Transverse colon (tissue), 4 donors: Measurements from ENCODE around the gene TGFB2. TPM values are rescaled to one million over a fixed set of nuclear protein-coding genes. Genes with fewer than 3 reads are reported as not detected.

Experiments
- DNase-seq: peaks from one replicate; pipeline ENCODE4 v3.0.0-alpha.2; 2019
- H3K27ac ChIP-seq, 4 donors: fragments of 200-600 bp; sonication (generic); 2 replicates each; pipeline ENCODE4 v1.5.1; 2016 to 2018; ENCODE audit warnings: inconsistent platforms in 4 of 4
- H3K27me3 ChIP-seq: fragments of 200-600 bp; sonication (generic); 2 replicates; pipeline ENCODE4 v1.5.1; 2017; ENCODE audit warnings: inconsistent platforms
- H3K36me3 ChIP-seq, 4 donors: fragments of 200-600 bp; sonication (generic); 2 replicates each; pipeline ENCODE4 v1.5.1; 2017 to 2019; ENCODE audit warnings: inconsistent platforms in 4 of 4
- H3K4me1 ChIP-seq, 4 donors: fragments of 200-600 bp; sonication (generic); 2 replicates each; pipeline ENCODE4 v1.5.1; 2017 to 2020; ENCODE audit warnings: inconsistent platforms in 4 of 4
- H3K4me3 ChIP-seq, 4 donors: fragments of 200-600 bp; sonication (generic); 1 replicate in 1 of 4; 2 replicates in 3 of 4; pipeline versions ENCODE4 v1.5.1 to v1.6.1; 2017 to 2019; ENCODE audit warnings: inconsistent platforms in 4 of 4
- H3K9me3 ChIP-seq, 2 donors: fragments of 200-600 bp; sonication (generic); 2 replicates each; pipeline ENCODE4 v1.5.1; 2017 to 2019; ENCODE audit warnings: inconsistent platforms in 2 of 2
- CTCF ChIP-seq, 5 experiments: fragments of 200-600 bp in 3 of 5; fragments of 450-650 bp in 2 of 5; sonication (generic) in 3 of 5; IDR thresholded peaks; 1 replicate in 2 of 5; 2 replicates in 3 of 5; pipeline ENCODE4 v1.5.1; 2016 to 2017; ENCODE audit warnings: antibody characterized with exemption in 5 of 5, inconsistent platforms in 3 of 5, mild to moderate bottlenecking in 2 of 5, moderate library complexity in 1 of 5
- EP300 ChIP-seq: sonication (generic); formaldehyde crosslinking; IDR thresholded peaks from one replicate; pipeline ENCODE4 v1.6.1; 2017; ENCODE audit warnings: antibody characterized with exemption, low read depth
- POLR2A ChIP-seq: fragments of 450-650 bp; IDR thresholded peaks from one replicate; pipeline ENCODE4 v1.6.1; 2016; ENCODE audit warnings: antibody characterized with exemption, mild to moderate bottlenecking, moderate library complexity
- POLR2AphosphoS5 ChIP-seq, 3 donors: sonication (generic); formaldehyde crosslinking; IDR thresholded peaks; one replicate each; pipeline ENCODE4 v1.6.1; 2016; ENCODE audit warnings: antibody characterized with exemption in 3 of 3
- WGBS, 2 donors: methylation state at CpG; one replicate each; pipeline ENCODE4 v1.1.5; 2018; ENCODE audit warnings: low coverage in 1 of 2; 5-methylcytosine and 5-hydroxymethylcytosine counted together
- in situ Hi-C, 4 donors: fragments of 200-750 bp; cut with MboI; loops; one replicate each; pipeline versions ENCODE4 v1.15.0 to v1.15.1; 2017; ENCODE audit warnings: low sequenced_read_pairs in 3 of 4, low pct_ligation_motif_present in 1 of 4, low pct_unique_long_range_greater_than_20kb in 1 of 4
- intact Hi-C: fragments of 100-400 bp; cut with DNase I; formaldehyde crosslinking; loops from one replicate; pipeline ENCODE4 v1.15.1; 2023; ENCODE audit warnings: low total_unique reads
- total RNA-seq, 4 donors: library from RNA; depleted of rRNA; stranded (reverse); fragments of >200 nt; gene quantifications; one replicate each; pipeline ENCODE4 v1.1.0, GENCODE V29; 2016

TGFB2 gene
- total RNA-seq, 4 donors from 2014 or later, result 0.41 to 2.2 (median 1.1) TPM

GRCh38 chr1:218332416-218332815 lies 12.7 kb upstream of the TGFB2 start:
- H3K36me3 ChIP-seq, result no peaks in the 10 kb centered on the region
- no peak overlapping the region for H3K4me3 ChIP-seq
- DNase-seq, result no peak
- no peaks in the 10 kb centered on the region for H3K9me3 ChIP-seq
- no peaks in the 10 kb centered on the region for H3K27me3 ChIP-seq
- H3K4me1 ChIP-seq, result peaks cover 0 to 6% (median 0%) of the 10 kb centered on the region in 4 donors
- intact Hi-C loops, result no loop called here
- no peak overlapping the region for H3K27ac ChIP-seq
- in situ Hi-C loops, result loop anchor here (25.0 kb wide), 5 partner anchors 180 to 1480 kb away; no protein-coding TSS in a partner anchor
- TF ChIP-seq CTCF (IDR thresholded peaks at IDR 0.05) (no peak), POLR2A (no peak), EP300 (no peak)

GRCh38 chr1:218336328-218336727 lies 8.8 kb upstream of the TGFB2 start:
- TF ChIP-seq CTCF (IDR thresholded peaks at IDR 0.05), result no peak
- no peak for TF ChIP-seq POLR2A
- no peak for TF ChIP-seq EP300
- TF ChIP-seq POLR2AphosphoS5 (IDR thresholded peaks at IDR 0.05), result no peak
- Histone ChIP-seq H3K27ac (no peak overlapping the region), H3K27me3 (no peaks in the 10 kb centered on the region), H3K36me3 (no peaks in the 10 kb centered on the region), H3K4me1 (peaks cover 0 to 6% (median 0%) of the 10 kb centered on the region in 4 donors), H3K4me3 (no peak overlapping the region), H3K9me3 (no peaks in the 10 kb centered on the region)
- in situ Hi-C loops (loop anchor here (25.0 kb wide), 5 partner anchors 176 to 1476 kb away; no protein-coding TSS in a partner anchor), intact Hi-C loops (no loop called here)
- DNase-seq, result no peak
- 75 to 77% methylated on average over 1 to 2 of the region's 2 CpGs for WGBS, 2 donors

- Histone ChIP-seq H3K9me3 (no peaks in the 10 kb centered on the region), H3K4me3 (no peak overlapping the region), H3K27ac (no peak overlapping the region), H3K36me3 (no peaks in the 10 kb centered on the region), H3K4me1 (peaks cover 0 to 6% (median 0%) of the 10 kb centered on the region in 4 donors), H3K27me3 (peaks cover 3% of the 10 kb centered on the region)
- in situ Hi-C loops, result loop anchor here (25.0 kb wide), 5 partner anchors 173 to 1473 kb away; no protein-coding TSS in a partner anchor
- WGBS, 2 donors, result 0 to 4% methylated on average over 1 of the region's 1 CpG
- TF ChIP-seq CTCF (IDR thresholded peaks at IDR 0.05) (peak; percentile 53 to 75 (median 61)), EP300 (no peak)
- no peak for DNase-seq
- intact Hi-C loops, result no loop called here
These were observed 5.8 kb upstream of the TGFB2 start for GRCh38 chr1:218339267-218339831.

GRCh38 chr1:218341325-218341724 lies 3.8 kb upstream of the TGFB2 start:
- WGBS, 2 donors, result 79 to 89% methylated on average over 1 of the region's 1 CpG
- Histone ChIP-seq H3K4me1 (peaks cover 0 to 23% (median 7%) of the 10 kb centered on the region in 4 donors), H3K9me3 (no peaks in the 10 kb centered on the region), H3K36me3 (no peaks in the 10 kb centered on the region), H3K4me3 (no peak overlapping the region), H3K27me3 (peaks cover 23% of the 10 kb centered on the region), H3K27ac (no peak overlapping the region)
- in situ Hi-C loops, result loop anchor here (25.0 kb wide), 5 partner anchors 171 to 1471 kb away; no protein-coding TSS in a partner anchor
- no peak for TF ChIP-seq EP300
- TF ChIP-seq POLR2A, result no peak
- TF ChIP-seq POLR2AphosphoS5 (IDR thresholded peaks at IDR 0.05), result no peak
- TF ChIP-seq CTCF (IDR thresholded peaks at IDR 0.05), result no peak
- DNase-seq, result no peak
- intact Hi-C loops, result loop anchor here (10.0 kb wide), 1 partner anchor 183 kb away; no protein-coding TSS in a partner anchor
